H9 (cell line): ENCODE measurements around the gene ROCK1. TPM values are rescaled to one million over a fixed set of nuclear protein-coding genes. Genes with fewer than 3 reads are reported as not detected.

ENCODE experiments used
- DNase-seq: peaks from one replicate; pipeline ENCODE4 v3.0.0-alpha.2; 2017
- H2AFZ ChIP-seq: one replicate; pipeline ENCODE4 v1.6.1; 2013; ENCODE audit warnings: mild to moderate bottlenecking, low read length, control low read depth, moderate library complexity
- H2AK5ac ChIP-seq: 2 replicates; pipeline ENCODE4 v1.6.1; 2013; ENCODE audit warnings: low read length, control low read depth, mixed read lengths; ENCODE audit not compliant: insufficient read length
- H2BK120ac ChIP-seq: one replicate; pipeline ENCODE4 v1.6.1; 2013; ENCODE audit warnings: low read depth, mild to moderate bottlenecking, low read length, control low read depth, inconsistent platforms; ENCODE audit not compliant: poor library complexity, severe bottlenecking
- H2BK12ac ChIP-seq: 2 replicates; pipeline ENCODE4 v1.6.1; 2013; ENCODE audit warnings: low read length, control low read depth, mixed read lengths, low read depth; ENCODE audit not compliant: insufficient read length
- H2BK15ac ChIP-seq: 2 replicates; pipeline ENCODE4 v1.6.1; 2013; ENCODE audit warnings: low read depth, low read length, control low read depth
- H2BK20ac ChIP-seq: one replicate; pipeline ENCODE4 v1.6.1; 2013; ENCODE audit warnings: low read depth, mild to moderate bottlenecking, low read length, control low read depth, inconsistent platforms; ENCODE audit not compliant: poor library complexity, severe bottlenecking
- H2BK5ac ChIP-seq: 2 replicates; pipeline ENCODE4 v1.6.1; 2013; ENCODE audit warnings: low read length, control low read depth, mixed read lengths; ENCODE audit not compliant: insufficient read length
- H3K14ac ChIP-seq: 2 replicates; pipeline ENCODE4 v1.6.1; 2013; ENCODE audit warnings: low read length, control low read depth; ENCODE audit not compliant: insufficient read depth
- H3K18ac ChIP-seq: 2 replicates; pipeline ENCODE4 v1.6.1; 2013; ENCODE audit warnings: low read depth, mild to moderate bottlenecking, mixed read lengths, low read length, control low read depth; ENCODE audit not compliant: insufficient read length
- H3K23ac ChIP-seq: 2 replicates; pipeline ENCODE4 v1.6.1; 2013; ENCODE audit warnings: low read length, control low read depth, mixed read lengths, low read depth; ENCODE audit not compliant: insufficient read length
- H3K23me2 ChIP-seq: 2 replicates; pipeline ENCODE4 v1.6.1; 2013; ENCODE audit warnings: low read depth, mild to moderate bottlenecking, mixed read lengths, low read length, control low read depth; ENCODE audit not compliant: insufficient read length, poor library complexity, severe bottlenecking
- H3K27ac ChIP-seq: 2 replicates; pipeline ENCODE4 v1.5.1; 2013; ENCODE audit warnings: low read length, control low read depth, mixed read lengths, low read depth; ENCODE audit not compliant: insufficient read length
- H3K27me3 ChIP-seq: 2 replicates; pipeline ENCODE4 v1.6.1; 2013; ENCODE audit warnings: low read length, control low read depth, inconsistent platforms; ENCODE audit not compliant: insufficient read depth
- H3K4ac ChIP-seq: 2 replicates; pipeline ENCODE4 v1.6.1; 2013; ENCODE audit warnings: low read depth, mild to moderate bottlenecking, control low read depth, inconsistent platforms, low read length, moderate library complexity
- H3K4me1 ChIP-seq: 2 replicates; pipeline ENCODE4 v1.6.1; 2013; ENCODE audit warnings: low read length, control low read depth, inconsistent platforms; ENCODE audit not compliant: insufficient read depth
- H3K4me2 ChIP-seq: 2 replicates; pipeline ENCODE4 v1.6.1; 2013; ENCODE audit warnings: low read length, control low read depth, mixed read lengths; ENCODE audit not compliant: insufficient read length, insufficient read depth
- H3K56ac ChIP-seq: 2 replicates; pipeline ENCODE4 v1.6.1; 2013; ENCODE audit warnings: low read depth, mild to moderate bottlenecking, mixed read lengths, low read length, control low read depth; ENCODE audit not compliant: insufficient read length
- H3K79me1 ChIP-seq: 2 replicates; pipeline ENCODE4 v1.6.1; 2013; ENCODE audit warnings: low read depth, mild to moderate bottlenecking, moderate library complexity, low read length, control low read depth, inconsistent platforms; ENCODE audit not compliant: insufficient read depth, poor library complexity, severe bottlenecking
- H3K79me2 ChIP-seq: 2 replicates; pipeline ENCODE4 v1.6.1; 2013; ENCODE audit warnings: low read length, control low read depth, inconsistent platforms; ENCODE audit not compliant: insufficient read depth
- H3K9ac ChIP-seq: 2 replicates; pipeline ENCODE4 v1.6.1; 2013; ENCODE audit warnings: low read length, control low read depth, mixed read lengths; ENCODE audit not compliant: insufficient read length; ENCODE audit errors: extremely low read depth
- H3K9me3 ChIP-seq: one replicate; pipeline ENCODE4 v1.6.1; 2013; ENCODE audit warnings: low read depth, low read length, inconsistent platforms; ENCODE audit not compliant: control insufficient read depth
- H3T11ph ChIP-seq: one replicate; pipeline ENCODE4 v1.6.1; 2013; ENCODE audit warnings: mild to moderate bottlenecking, low read length, control low read depth, inconsistent platforms
- H4K20me1 ChIP-seq: one replicate; pipeline ENCODE4 v1.6.1; 2013; ENCODE audit not compliant: control insufficient read depth, insufficient read length, insufficient read depth
- H4K5ac ChIP-seq: 2 replicates; pipeline ENCODE4 v1.6.1; 2013; ENCODE audit warnings: low read depth, mild to moderate bottlenecking, mixed read lengths, low read length, control low read depth; ENCODE audit not compliant: insufficient read length
- H4K8ac ChIP-seq: replicated peaks from 2 replicates; pipeline ENCODE4 v1.6.1; 2013; ENCODE audit warnings: low read length, control low read depth, mixed read lengths, low read depth; ENCODE audit not compliant: insufficient read length
- H4K91ac ChIP-seq: 2 replicates; pipeline ENCODE4 v1.6.1; 2013; ENCODE audit warnings: low read depth, mild to moderate bottlenecking, moderate library complexity, mixed read lengths, low read length, control low read depth; ENCODE audit not compliant: insufficient read length
- H3K27ac Mint-ChIP-seq, 3 experiments: 2 replicates in 2 of 3; 3 replicates in 1 of 3; pipeline ENCODE4 v1.8.0; 2020 to 2021; ENCODE audit warnings: mixed read lengths in 3 of 3, mild to moderate bottlenecking in 1 of 3, moderate library complexity in 1 of 3
- H3K27me3 Mint-ChIP-seq: 2 replicates; pipeline ENCODE4 v1.8.0; 2021; ENCODE audit warnings: low read depth, mild to moderate bottlenecking, moderate library complexity, mixed read lengths
- H3K36me3 Mint-ChIP-seq, 3 experiments: 2 replicates in 2 of 3; 3 replicates in 1 of 3; pipeline ENCODE4 v1.8.0; 2020 to 2021; ENCODE audit warnings: low read depth in 3 of 3, mixed read lengths in 3 of 3; ENCODE audit not compliant: insufficient read depth in 1 of 3
- H3K4me1 Mint-ChIP-seq, 2 experiments: 2 replicates each; pipeline ENCODE4 v1.8.0; 2020; ENCODE audit warnings: mixed read lengths in 2 of 2
- H3K4me3 Mint-ChIP-seq, 2 experiments: 2 replicates in 1 of 2; 3 replicates in 1 of 2; pipeline ENCODE4 v1.8.0; 2020 to 2021; ENCODE audit warnings: mild to moderate bottlenecking in 2 of 2, mixed read lengths in 2 of 2, moderate library complexity in 1 of 2
- H3K9me3 Mint-ChIP-seq, 2 experiments: 2 replicates in 1 of 2; 3 replicates in 1 of 2; pipeline ENCODE4 v1.8.0; 2020; ENCODE audit warnings: mild to moderate bottlenecking in 2 of 2, mixed read lengths in 2 of 2, moderate library complexity in 1 of 2
- total RNA-seq: library from RNA; stranded (reverse); gene quantifications from 2 replicates; pipeline ENCODE4 v1.2.1, GENCODE V29; 2021
- TF ChIP-seq, protein P1 (sequence below): fragments of 200-600 bp; sonication (generic); conservative IDR thresholded peaks from 3 replicates; pipeline ENCODE4 v1.8.0; 2021; ENCODE audit warnings: antibody characterized with exemption, mild to moderate bottlenecking

Gene ROCK1
- total RNA-seq, 1 experiment from 2014 or later: 38.2 TPM

DNA sequence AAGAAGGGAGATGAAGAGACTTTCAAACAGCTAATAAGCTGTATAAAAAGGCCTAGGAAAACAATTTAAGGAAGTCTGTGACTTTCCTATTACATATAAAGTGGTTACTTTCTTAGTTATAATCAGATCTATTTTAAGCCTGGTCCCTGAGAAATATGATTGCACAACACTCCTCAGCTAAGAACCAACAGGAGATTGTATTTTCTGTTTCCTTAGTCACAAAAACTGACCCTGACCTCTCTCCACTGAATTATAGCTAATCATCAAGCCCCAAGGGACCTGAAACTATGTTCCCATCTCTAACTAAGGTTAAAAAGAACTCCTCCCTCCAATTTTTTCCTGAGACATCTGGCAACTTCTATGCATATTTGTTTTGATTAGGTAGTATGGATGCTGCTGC, 106.9 kb downstream of the ROCK1 start:
- H2BK120ac ChIP-seq: no peak overlapping the region
- H3K36me3 Mint-ChIP-seq: peaks cover 7 to 25% (median 24%) of the 10 kb centered on the region in 3 experiments; a peak in 6 of 7 replicates
- no peak overlapping the region for H3K56ac ChIP-seq
- no peaks in the 10 kb centered on the region for H3K9me3 Mint-ChIP-seq
- H4K20me1 ChIP-seq: no peaks in the 10 kb centered on the region
- H3K79me1 ChIP-seq: no peaks in the 10 kb centered on the region
- H2BK20ac ChIP-seq: no peak overlapping the region
- no peak overlapping the region for H3K27ac Mint-ChIP-seq
- H3K4me2 ChIP-seq: no peak overlapping the region
- H3K23ac ChIP-seq: no peak overlapping the region
- no peak overlapping the region for H2BK5ac ChIP-seq
- no peak overlapping the region for H3K27ac ChIP-seq
- no peak overlapping the region for H3T11ph ChIP-seq
- no peaks in the 10 kb centered on the region for H3K23me2 ChIP-seq
- H3K18ac ChIP-seq: no peak overlapping the region
- H3K14ac ChIP-seq: no peak overlapping the region
- H2AFZ ChIP-seq: no peak overlapping the region
- TF ChIP-seq, protein P1, sequence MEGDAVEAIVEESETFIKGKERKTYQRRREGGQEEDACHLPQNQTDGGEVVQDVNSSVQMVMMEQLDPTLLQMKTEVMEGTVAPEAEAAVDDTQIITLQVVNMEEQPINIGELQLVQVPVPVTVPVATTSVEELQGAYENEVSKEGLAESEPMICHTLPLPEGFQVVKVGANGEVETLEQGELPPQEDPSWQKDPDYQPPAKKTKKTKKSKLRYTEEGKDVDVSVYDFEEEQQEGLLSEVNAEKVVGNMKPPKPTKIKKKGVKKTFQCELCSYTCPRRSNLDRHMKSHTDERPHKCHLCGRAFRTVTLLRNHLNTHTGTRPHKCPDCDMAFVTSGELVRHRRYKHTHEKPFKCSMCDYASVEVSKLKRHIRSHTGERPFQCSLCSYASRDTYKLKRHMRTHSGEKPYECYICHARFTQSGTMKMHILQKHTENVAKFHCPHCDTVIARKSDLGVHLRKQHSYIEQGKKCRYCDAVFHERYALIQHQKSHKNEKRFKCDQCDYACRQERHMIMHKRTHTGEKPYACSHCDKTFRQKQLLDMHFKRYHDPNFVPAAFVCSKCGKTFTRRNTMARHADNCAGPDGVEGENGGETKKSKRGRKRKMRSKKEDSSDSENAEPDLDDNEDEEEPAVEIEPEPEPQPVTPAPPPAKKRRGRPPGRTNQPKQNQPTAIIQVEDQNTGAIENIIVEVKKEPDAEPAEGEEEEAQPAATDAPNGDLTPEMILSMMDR: no peak
- no peaks in the 10 kb centered on the region for H3K4me1 Mint-ChIP-seq
- H3K9me3 ChIP-seq: no peaks in the 10 kb centered on the region
- H3K9ac ChIP-seq: no peak overlapping the region
- no peaks in the 10 kb centered on the region for H3K27me3 ChIP-seq
- no peak overlapping the region for H2BK15ac ChIP-seq
- no peak overlapping the region for H3K4me3 Mint-ChIP-seq
- H2AK5ac ChIP-seq: no peak overlapping the region
- H3K27me3 Mint-ChIP-seq: no peaks in the 10 kb centered on the region
- no peaks in the 10 kb centered on the region for H3K4me1 ChIP-seq
- no peak overlapping the region for H3K4ac ChIP-seq
- DNase-seq: no peak
- no peak overlapping the region for H4K5ac ChIP-seq
- H4K8ac ChIP-seq: no peak overlapping the region
- H2BK12ac ChIP-seq: no peak overlapping the region
- H3K79me2 ChIP-seq: no peaks in the 10 kb centered on the region
- H4K91ac ChIP-seq: no peak overlapping the region
